ENCODE measurements around the gene ARFGAP3. TPM values are rescaled to one million over a fixed set of nuclear protein-coding genes. Genes with fewer than 3 reads are reported as not detected.
"Not testable (repeated sequence)": the region's sequence is repeated elsewhere in the genome, so short reads cannot be mapped to it uniquely, and the experiment has no call there.

The ARFGAP3 gene
- polyA plus RNA-seq, 1 of the 3 experiments (the other 2 are of a cell fraction), result 12.6 TPM

- no peak for DNase-seq
- POLR2A ChIA-PET, result no interaction called here
- TF ChIP-seq ELF1 (IDR thresholded peaks at IDR 0.05), result no peak
- H3K4me1 ChIP-seq (ENCODE audit: control insufficient read depth in 1 of 2, insufficient read depth in 2 of 2, low read depth in 1 of 2, low read length in 1 of 2), result no peaks in the 10 kb centered on the region
- no peaks in the 10 kb centered on the region for H4K20me1 ChIP-seq (ENCODE audit: insufficient read depth)
- H3K27ac ChIP-seq (ENCODE audit: low read depth in 2 of 2, low read length in 1 of 2), result no peak overlapping the region
- H3K9ac ChIP-seq, result no peak overlapping the region
- CTCF ChIA-PET, result interaction anchor here (1.6 kb wide), 1 partner anchor 10 kb away, joined by 4 read pairs; no protein-coding TSS in a partner anchor
- H3K9me2 ChIP-seq, result no peaks in the 10 kb centered on the region
- H3K4me2 ChIP-seq, result no peak overlapping the region
- H3K9me3 ChIP-seq, result no peaks in the 10 kb centered on the region
- H3K36me3 ChIP-seq (replicated peaks in 1 of 2; ENCODE audit: control insufficient read depth in 1 of 2, insufficient read depth in 2 of 2, low read length in 1 of 2), result no peaks in the 10 kb centered on the region
- H2AFZ ChIP-seq (ENCODE audit: low read depth), result no peak overlapping the region
- no peak overlapping the region for H3K4me3 ChIP-seq (ENCODE audit: low read depth in 2 of 2, low read length in 1 of 2)
- no peaks in the 10 kb centered on the region for H3K79me2 ChIP-seq (ENCODE audit: insufficient read depth)
- WGBS (ENCODE audit: low lambda C conversion rate), result 67% methylated on average over 7 of the region's 20 CpGs
- H3F3A ChIP-seq (replicated peaks; ENCODE audit: insufficient read depth), result no peaks in the 10 kb centered on the region
- H3K27me3 ChIP-seq (ENCODE audit: insufficient read depth), result no peaks in the 10 kb centered on the region
Observed at GRCh38 chr22:42785706-42786499, 71.2 kb downstream of the ARFGAP3 start.

GRCh38 chr22:42782306-42782705, 74.8 kb downstream of the ARFGAP3 start:
- POLR2A ChIA-PET; H3K9me3 ChIP-seq; H3K4me3 ChIP-seq (ENCODE audit: low read depth in 2 of 2, low read length in 1 of 2); DNase-seq; H4K20me1 ChIP-seq (ENCODE audit: insufficient read depth); H3K79me2 ChIP-seq (ENCODE audit: insufficient read depth); H3K27me3 ChIP-seq (ENCODE audit: insufficient read depth); H3K9me2 ChIP-seq; H3F3A ChIP-seq (replicated peaks; ENCODE audit: insufficient read depth); H3K27ac ChIP-seq (ENCODE audit: low read depth in 2 of 2, low read length in 1 of 2); H3K4me1 ChIP-seq (ENCODE audit: control insufficient read depth in 1 of 2, insufficient read depth in 2 of 2, low read depth in 1 of 2, low read length in 1 of 2); H3K4me2 ChIP-seq; H3K36me3 ChIP-seq (replicated peaks in 1 of 2; ENCODE audit: control insufficient read depth in 1 of 2, insufficient read depth in 2 of 2, low read length in 1 of 2); H3K9ac ChIP-seq; CTCF ChIA-PET; H2AFZ ChIP-seq (ENCODE audit: low read depth): not testable (repeated sequence)
- WGBS (ENCODE audit: low lambda C conversion rate), result 89% methylated on average over 6 of the region's 9 CpGs

- WGBS (ENCODE audit: low lambda C conversion rate), result 5% methylated on average over 6 of the region's 6 CpGs
- no peaks in the 10 kb centered on the region for H3K9me3 ChIP-seq
- ChIA-PET CTCF (interaction anchor here (0.7 to 1.8 kb wide), 5 partner anchors 17 to 294 kb away, joined by 3 to 5 read pairs (median 3); no protein-coding TSS in a partner anchor), POLR2A (no interaction called here)
- no peak overlapping the region for H3K27ac ChIP-seq (ENCODE audit: low read depth in 2 of 2, low read length in 1 of 2)
- no peak overlapping the region for H3K4me2 ChIP-seq
- no peaks in the 10 kb centered on the region for H3K36me3 ChIP-seq (replicated peaks in 1 of 2; ENCODE audit: control insufficient read depth in 1 of 2, insufficient read depth in 2 of 2, low read length in 1 of 2)
- 0 out of 2 replicates have a peak overlapping the region, but pooled peaks have one; percentile 59 for H2AFZ ChIP-seq (ENCODE audit: low read depth)
- no peaks in the 10 kb centered on the region for H3K27me3 ChIP-seq (ENCODE audit: insufficient read depth)
- no peaks in the 10 kb centered on the region for H3K9me2 ChIP-seq
- H3K4me3 ChIP-seq (ENCODE audit: low read depth in 2 of 2, low read length in 1 of 2), result peak overlapping the region in 1 of 2 experiments; percentile 35; a peak in 1 of 4 replicates
- no peak overlapping the region for H3K9ac ChIP-seq
- peak; percentile 61 for DNase-seq
- H4K20me1 ChIP-seq (ENCODE audit: insufficient read depth), result no peaks in the 10 kb centered on the region
- H3K4me1 ChIP-seq (ENCODE audit: control insufficient read depth in 1 of 2, insufficient read depth in 2 of 2, low read depth in 1 of 2, low read length in 1 of 2), result no peaks in the 10 kb centered on the region; a peak in 1 of 4 replicates
- no peaks in the 10 kb centered on the region for H3F3A ChIP-seq (replicated peaks; ENCODE audit: insufficient read depth)
- no peaks in the 10 kb centered on the region for H3K79me2 ChIP-seq (ENCODE audit: insufficient read depth)
- TF ChIP-seq RAD21 (IDR thresholded peaks at IDR 0.05; ENCODE audit: low read length) (peak; percentile 71), FOXJ3 (CRISPR knock-in tag; IDR thresholded peaks at IDR 0.05) (no peak), RFX5 (IDR thresholded peaks at IDR 0.05; ENCODE audit: low read length) (no peak), TCF12 (IDR thresholded peaks at IDR 0.05) (no peak), FOSL2 (IDR thresholded peaks at IDR 0.05; ENCODE audit: borderline replicate concordance, low read depth) (no peak), SMC3 (IDR thresholded peaks at IDR 0.05; ENCODE audit: low read depth, low read length) (peak; percentile 62), CTCF (IDR thresholded peaks at IDR 0.05) (peak; percentile 73), POLR2AphosphoS5 (IDR thresholded peaks at IDR 0.05; ENCODE audit: low read depth, low read length) (no peak), ZBTB33 (IDR thresholded peaks at IDR 0.05; ENCODE audit: borderline replicate concordance, low read depth) (no peak), FOXM1 (IDR thresholded peaks at IDR 0.05; ENCODE audit: low read depth) (no peak), NFIC (IDR thresholded peaks at IDR 0.05; ENCODE audit: borderline replicate concordance) (no peak), EZH2phosphoT487 (IDR thresholded peaks at IDR 0.05; ENCODE audit: borderline replicate concordance, low read depth) (no peak), EP300 (IDR thresholded peaks at IDR 0.05; ENCODE audit: borderline replicate concordance in 1 of 2, low read depth in 1 of 2, low read length in 1 of 2) (no peak), TEAD4 (IDR thresholded peaks at IDR 0.05; ENCODE audit: borderline replicate concordance, insufficient read depth) (no peak), MXI1 (IDR thresholded peaks at IDR 0.05; ENCODE audit: low read depth, low read length) (no peak), NRF1 (IDR thresholded peaks at IDR 0.05; ENCODE audit: low read depth, low read length) (no peak)
Observed at GRCh38 chr22:42780070-42780540, 77.0 kb downstream of the ARFGAP3 start.

Data from SK-N-SH (cell line).